Uterus (tissue), 2 donors: ENCODE results near the gene SART3.

ENCODE experiments used
- CTCF ChIP-seq, 4 experiments: fragments of 200-600 bp in 2 of 4; fragments of 450-650 bp in 2 of 4; sonication (generic) in 2 of 4; IDR thresholded peaks; one replicate each; pipeline ENCODE4 v1.5.1; 2016 to 2019; ENCODE audit warnings: antibody characterized with exemption in 4 of 4, mild to moderate bottlenecking in 2 of 4, moderate library complexity in 1 of 4
- POLR2A ChIP-seq, 2 donors: fragments of 450-650 bp; IDR thresholded peaks; one replicate each; pipeline ENCODE4 v1.6.1; 2016; ENCODE audit warnings: antibody characterized with exemption in 2 of 2, mild to moderate bottlenecking in 1 of 2, moderate library complexity in 1 of 2

- TF ChIP-seq CTCF (IDR thresholded peaks at IDR 0.05) (no peak), POLR2A (IDR thresholded peaks at IDR 0.05) (no peak)
Measured at GRCh38 chr12:108518101-108518715, 42.8 kb downstream of the SART3 start.
